ENCODE data around the gene KIZ.

Gene KIZ

GRCh38 chr20:21258411-21258810, 132.5 kb downstream of the KIZ start:
- Histone ChIP-seq H3K9me3 (ENCODE audit: insufficient read depth, low read length, severe bottlenecking) (no peaks in the 10 kb centered on the region), H3K27ac (ENCODE audit: low read length) (no peak overlapping the region), H3K36me3 (ENCODE audit: insufficient read depth, low read length) (no peaks in the 10 kb centered on the region), H3K4me3 (ENCODE audit: low read depth in 1 of 2, low read length in 2 of 2) (no peak overlapping the region), H3K27me3 (ENCODE audit: insufficient read depth, low read length, poor library complexity) (no peaks in the 10 kb centered on the region), H3K4me1 (ENCODE audit: insufficient read depth, low read length) (no peaks in the 10 kb centered on the region), H3K79me2 (ENCODE audit: insufficient read depth, low read length) (no peaks in the 10 kb centered on the region), H2AFZ (ENCODE audit: low read depth, low read length) (no peak overlapping the region), H3K4me2 (ENCODE audit: insufficient read depth, low read length) (no peak overlapping the region), H4K20me1 (ENCODE audit: insufficient read depth, low read length) (no peaks in the 10 kb centered on the region), H3K9ac (ENCODE audit: low read depth, low read length) (no peak overlapping the region)
- TF ChIP-seq EZH2 (IDR thresholded peaks at IDR 0.05; ENCODE audit: borderline replicate concordance, low read depth, low read length, severe bottlenecking): no peak
- no peak for TF ChIP-seq CTCF (IDR thresholded peaks at IDR 0.05; ENCODE audit: borderline replicate concordance, extremely low read depth, low read length, poor library complexity, severe bottlenecking)
- ATAC-seq (ENCODE audit: insufficient read depth, low read depth) (no peak), DNase-seq (no peak)

GRCh38 chr20:21259346-21259745, 133.5 kb downstream of the KIZ start:
- Histone ChIP-seq H3K4me2 (ENCODE audit: insufficient read depth, low read length) (no peak overlapping the region), H3K27me3 (ENCODE audit: insufficient read depth, low read length, poor library complexity) (no peaks in the 10 kb centered on the region), H3K9me3 (ENCODE audit: insufficient read depth, low read length, severe bottlenecking) (no peaks in the 10 kb centered on the region), H3K4me3 (ENCODE audit: low read depth in 1 of 2, low read length in 2 of 2) (no peak overlapping the region), H3K36me3 (ENCODE audit: insufficient read depth, low read length) (no peaks in the 10 kb centered on the region), H3K79me2 (ENCODE audit: insufficient read depth, low read length) (no peaks in the 10 kb centered on the region), H2AFZ (ENCODE audit: low read depth, low read length) (no peak overlapping the region), H3K9ac (ENCODE audit: low read depth, low read length) (no peak overlapping the region), H3K4me1 (ENCODE audit: insufficient read depth, low read length) (no peaks in the 10 kb centered on the region), H3K27ac (ENCODE audit: low read length) (no peak overlapping the region), H4K20me1 (ENCODE audit: insufficient read depth, low read length) (no peaks in the 10 kb centered on the region)
- no peak for TF ChIP-seq CTCF (IDR thresholded peaks at IDR 0.05; ENCODE audit: borderline replicate concordance, extremely low read depth, low read length, poor library complexity, severe bottlenecking)
- ATAC-seq (ENCODE audit: insufficient read depth, low read depth): no peak
- DNase-seq: no peak

GRCh38 chr20:21262812-21263211, 136.9 kb downstream of the KIZ start:
- Histone ChIP-seq H3K79me2 (ENCODE audit: insufficient read depth, low read length) (no peaks in the 10 kb centered on the region), H2AFZ (ENCODE audit: low read depth, low read length) (no peak overlapping the region), H3K4me2 (ENCODE audit: insufficient read depth, low read length) (no peak overlapping the region), H3K36me3 (ENCODE audit: insufficient read depth, low read length) (no peaks in the 10 kb centered on the region), H3K4me1 (ENCODE audit: insufficient read depth, low read length) (no peaks in the 10 kb centered on the region), H3K4me3 (ENCODE audit: low read depth in 1 of 2, low read length in 2 of 2) (no peak overlapping the region), H4K20me1 (ENCODE audit: insufficient read depth, low read length) (no peaks in the 10 kb centered on the region), H3K9ac (ENCODE audit: low read depth, low read length) (no peak overlapping the region), H3K27ac (ENCODE audit: low read length) (no peak overlapping the region), H3K27me3 (ENCODE audit: insufficient read depth, low read length, poor library complexity) (no peaks in the 10 kb centered on the region), H3K9me3 (ENCODE audit: insufficient read depth, low read length, severe bottlenecking) (peaks cover 3% of the 10 kb centered on the region)
- DNase-seq (no peak), ATAC-seq (ENCODE audit: insufficient read depth, low read depth) (no peak)
- TF ChIP-seq CTCF (IDR thresholded peaks at IDR 0.05; ENCODE audit: borderline replicate concordance, extremely low read depth, low read length, poor library complexity, severe bottlenecking) (no peak), EZH2 (IDR thresholded peaks at IDR 0.05; ENCODE audit: borderline replicate concordance, low read depth, low read length, severe bottlenecking) (no peak)

Measured in DND-41 (cell line).